ENCODE measurements around the gene TUBA1B. TPM values are rescaled to one million over a fixed set of nuclear protein-coding genes. Genes with fewer than 3 reads are reported as not detected.

Gene TUBA1B
- total RNA-seq, 1 experiment from 2014 or later: 4,374 TPM

GRCh38 chr12:49092086-49092815, 38.9 kb downstream of the TUBA1B start:
- Histone ChIP-seq H3F3A (ENCODE audit: low read length, unreplicated experiment) (no peaks in the 10 kb centered on the region), H3K36me3 (ENCODE audit: low read depth, low read length) (no peaks in the 10 kb centered on the region), H3K27ac (ENCODE audit: low read length) (no peak overlapping the region), H3K4me3 (ENCODE audit: low read length) (peak overlapping the region; percentile 43), H3K9me2 (replicated peaks; ENCODE audit: low read length) (no peaks in the 10 kb centered on the region), H3K9ac (ENCODE audit: low read length) (no peak overlapping the region), H3K4me2 (ENCODE audit: low read length) (peak overlapping the region; percentile 59), H3K27me3 (ENCODE audit: low read length) (peaks cover 38% of the 10 kb centered on the region), H4K20me1 (ENCODE audit: low read length) (no peaks in the 10 kb centered on the region), H3K4me1 (ENCODE audit: insufficient read depth, low read length) (peaks cover 33% of the 10 kb centered on the region), H3K9me3 (ENCODE audit: low read length) (no peaks in the 10 kb centered on the region), H2AFZ (ENCODE audit: low read length) (peak overlapping the region; percentile 54; the same call in 1 of the 2 replicates), H3K79me2 (ENCODE audit: low read length) (no peaks in the 10 kb centered on the region)
- intact Hi-C loops (cut with micrococcal nuclease): loop anchor here (1.0 kb wide), 1 partner anchor 28 kb away; no protein-coding TSS in a partner anchor
- no TSS peak for BruUV-seq (replicated peaks)
- CTCF ChIA-PET: interaction anchor here (0.6 to 0.9 kb wide), 6 partner anchors 13 to 28 kb away, joined by 3 to 6 read pairs (median 4); partner anchors contain the start of genes LMBR1L and RHEBL1
- peak; percentile 29 for ATAC-seq
- peak; percentile 63 for DNase-seq
- POLR2A ChIA-PET (ENCODE audit: unreplicated experiment): no interaction called here
- peak; percentile 61 for TF ChIP-seq CTCF (conservative IDR thresholded peaks at IDR 0.05; ENCODE audit: low read depth, low read length)
- TF ChIP-seq EZH2phosphoT487 (IDR thresholded peaks at IDR 0.05; ENCODE audit: borderline replicate concordance, low read length): no peak

GRCh38 chr12:49091836-49092085, 39.4 kb downstream of the TUBA1B start:
- Histone ChIP-seq H3K4me1 (ENCODE audit: insufficient read depth, low read length) (peaks cover 33% of the 10 kb centered on the region), H3K9me3 (ENCODE audit: low read length) (no peaks in the 10 kb centered on the region), H3K4me3 (ENCODE audit: low read length) (peak overlapping the region; percentile 43), H3K9me2 (replicated peaks; ENCODE audit: low read length) (no peaks in the 10 kb centered on the region), H3K79me2 (ENCODE audit: low read length) (no peaks in the 10 kb centered on the region), H3K27ac (ENCODE audit: low read length) (no peak overlapping the region), H2AFZ (ENCODE audit: low read length) (peak overlapping the region; percentile 54), H3K9ac (ENCODE audit: low read length) (no peak overlapping the region), H3F3A (ENCODE audit: low read length, unreplicated experiment) (no peaks in the 10 kb centered on the region), H4K20me1 (ENCODE audit: low read length) (no peaks in the 10 kb centered on the region), H3K36me3 (ENCODE audit: low read depth, low read length) (no peaks in the 10 kb centered on the region), H3K27me3 (ENCODE audit: low read length) (peaks cover 38% of the 10 kb centered on the region), H3K4me2 (ENCODE audit: low read length) (peak overlapping the region; percentile 59)
- intact Hi-C loops (cut with micrococcal nuclease): loop anchor here (1.0 kb wide), 1 partner anchor 27 kb away; no protein-coding TSS in a partner anchor
- POLR2A ChIA-PET (ENCODE audit: unreplicated experiment): no interaction called here
- TF ChIP-seq EZH2phosphoT487 (IDR thresholded peaks at IDR 0.05; ENCODE audit: borderline replicate concordance, low read length) (no peak), CTCF (conservative IDR thresholded peaks at IDR 0.05; ENCODE audit: low read depth, low read length) (no peak), EZH2 (IDR thresholded peaks at IDR 0.05; ENCODE audit: low read length, unreplicated experiment) (no peak)
- CTCF ChIA-PET: interaction anchor here (0.7 kb wide), 1 partner anchor 19 kb away, joined by 3 read pairs; the partner anchor contains the start of gene LMBR1L
- no peak for DNase-seq
- no TSS peak for BruUV-seq (replicated peaks)
- ATAC-seq: no peak

Data from PC-3 (cell line).